ENCODE measurements around the gene ZDHHC8.

Gene ZDHHC8

GRCh38 chr22:20096574-20097420 lies 34.8 kb upstream of the ZDHHC8 start:
- DNase-seq (ENCODE audit: low read depth), result no peak

GRCh38 chr22:20099099-20099711 lies 32.4 kb upstream of the ZDHHC8 start:
- DNase-seq (ENCODE audit: low read depth), result no peak

- no peak for DNase-seq (ENCODE audit: low read depth)
Measured at GRCh38 chr22:20101638-20102037, 30.0 kb upstream of the ZDHHC8 start.

GRCh38 chr22:20102203-20102780 lies 29.3 kb upstream of the ZDHHC8 start:
- no peak for DNase-seq (ENCODE audit: low read depth)

GRCh38 chr22:20105456-20106204 lies 26.0 kb upstream of the ZDHHC8 start:
- DNase-seq (ENCODE audit: low read depth), result no peak

- DNase-seq (ENCODE audit: low read depth), result no peak
Measured at GRCh38 chr22:20106205-20106848, 25.3 kb upstream of the ZDHHC8 start.

GRCh38 chr22:20106849-20107237 lies 24.8 kb upstream of the ZDHHC8 start:
- no peak for DNase-seq (ENCODE audit: low read depth)

- DNase-seq (ENCODE audit: low read depth), result no peak
Measured at GRCh38 chr22:20107471-20107901, 24.1 kb upstream of the ZDHHC8 start.

- DNase-seq (ENCODE audit: low read depth), result no peak
Measured at GRCh38 chr22:20107951-20108756, 23.4 kb upstream of the ZDHHC8 start.

- DNase-seq (ENCODE audit: low read depth), result no peak
Measured at GRCh38 chr22:20108757-20109230, 22.8 kb upstream of the ZDHHC8 start.

GRCh38 chr22:20109411-20110358 lies 21.9 kb upstream of the ZDHHC8 start:
- DNase-seq (ENCODE audit: low read depth), result no peak

GRCh38 chr22:20110359-20110985 lies 21.1 kb upstream of the ZDHHC8 start:
- DNase-seq (ENCODE audit: low read depth), result no peak

GRCh38 chr22:20111045-20111688 lies 20.4 kb upstream of the ZDHHC8 start:
- no peak for DNase-seq (ENCODE audit: low read depth)

GRCh38 chr22:20111689-20112622 lies 19.6 kb upstream of the ZDHHC8 start:
- no peak for DNase-seq (ENCODE audit: low read depth)

GRCh38 chr22:20112623-20113511 lies 18.7 kb upstream of the ZDHHC8 start:
- DNase-seq (ENCODE audit: low read depth), result no peak

- DNase-seq (ENCODE audit: low read depth), result no peak
Measured at GRCh38 chr22:20113551-20114310, 17.9 kb upstream of the ZDHHC8 start.

All from GM04504 (cell line).